ENCODE results near the gene SORCS2.

DNA sequence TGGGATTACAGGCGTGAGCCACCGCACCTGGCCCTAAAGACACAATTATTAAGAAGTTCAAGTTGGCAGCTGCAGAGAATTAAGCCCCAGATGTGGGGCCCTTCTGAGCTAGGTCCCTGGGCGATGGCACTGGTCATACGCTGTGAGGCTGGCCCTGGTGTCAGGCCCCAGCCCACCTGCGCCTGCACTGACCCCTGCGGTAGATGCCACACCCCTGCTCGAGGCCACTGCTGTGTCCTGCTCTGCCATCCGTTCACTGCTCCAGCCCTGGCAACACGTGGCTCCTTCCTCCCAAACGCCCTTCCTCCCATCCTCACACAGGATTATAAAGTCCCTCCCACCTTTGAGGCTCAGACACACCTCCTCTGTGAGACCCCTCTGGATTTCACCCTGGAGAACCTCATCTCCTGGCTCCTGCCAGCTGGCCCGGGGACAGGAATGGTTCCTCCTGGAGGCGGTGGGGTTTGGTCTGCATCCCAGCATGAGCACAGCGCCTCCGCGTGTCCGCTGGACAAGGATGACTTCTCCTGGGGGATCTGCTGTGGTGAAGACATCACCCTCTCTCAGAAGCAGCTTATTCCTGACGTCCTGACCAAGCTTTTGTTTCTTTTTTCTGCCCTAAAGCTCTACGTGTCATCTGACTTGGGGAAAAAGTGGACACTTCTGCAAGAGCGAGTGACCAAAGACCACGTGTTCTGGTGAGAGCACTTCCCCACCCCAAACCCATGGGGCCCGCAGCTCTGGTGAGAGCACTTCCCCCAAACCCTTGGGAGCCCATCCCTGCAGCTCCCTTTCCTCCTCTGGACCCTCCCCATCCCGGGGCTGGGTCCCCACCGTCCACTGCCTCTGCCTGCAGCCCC lies 461.4 kb downstream of the SORCS2 start:
- TF ChIP-seq MAZ (IDR thresholded peaks at IDR 0.05; ENCODE audit: borderline replicate concordance, low read depth, low read length) (no peak), POLR2A (IDR thresholded peaks at IDR 0.05; ENCODE audit: low read depth, low read length) (no peak), RAD21 (IDR thresholded peaks at IDR 0.05; ENCODE audit: low read length) (no peak), MAFK (IDR thresholded peaks at IDR 0.05; ENCODE audit: low read depth, low read length) (no peak), MXI1 (IDR thresholded peaks at IDR 0.05; ENCODE audit: borderline replicate concordance, low read depth, low read length) (no peak), NFE2L2 (IDR thresholded peaks at IDR 0.05; ENCODE audit: low read depth, low read length) (no peak), BHLHE40 (IDR thresholded peaks at IDR 0.05; ENCODE audit: low read depth, low read length) (no peak)
- TF ChIP-seq, protein P1, sequence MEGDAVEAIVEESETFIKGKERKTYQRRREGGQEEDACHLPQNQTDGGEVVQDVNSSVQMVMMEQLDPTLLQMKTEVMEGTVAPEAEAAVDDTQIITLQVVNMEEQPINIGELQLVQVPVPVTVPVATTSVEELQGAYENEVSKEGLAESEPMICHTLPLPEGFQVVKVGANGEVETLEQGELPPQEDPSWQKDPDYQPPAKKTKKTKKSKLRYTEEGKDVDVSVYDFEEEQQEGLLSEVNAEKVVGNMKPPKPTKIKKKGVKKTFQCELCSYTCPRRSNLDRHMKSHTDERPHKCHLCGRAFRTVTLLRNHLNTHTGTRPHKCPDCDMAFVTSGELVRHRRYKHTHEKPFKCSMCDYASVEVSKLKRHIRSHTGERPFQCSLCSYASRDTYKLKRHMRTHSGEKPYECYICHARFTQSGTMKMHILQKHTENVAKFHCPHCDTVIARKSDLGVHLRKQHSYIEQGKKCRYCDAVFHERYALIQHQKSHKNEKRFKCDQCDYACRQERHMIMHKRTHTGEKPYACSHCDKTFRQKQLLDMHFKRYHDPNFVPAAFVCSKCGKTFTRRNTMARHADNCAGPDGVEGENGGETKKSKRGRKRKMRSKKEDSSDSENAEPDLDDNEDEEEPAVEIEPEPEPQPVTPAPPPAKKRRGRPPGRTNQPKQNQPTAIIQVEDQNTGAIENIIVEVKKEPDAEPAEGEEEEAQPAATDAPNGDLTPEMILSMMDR (conservative IDR thresholded peaks at IDR 0.05; ENCODE audit: low read depth, low read length), result no peak
